Activated gamma-delta T cell (primary cell): Measurements from ENCODE around the gene CELF5.

Source experiments
- DNase-seq: peaks from one replicate; lab custom pipeline; 2025; lab: John Stamatoyannopoulos, UW
- total RNA-seq, 2 donors: gene quantifications; one replicate each; lab custom pipeline; 2026; lab: John Stamatoyannopoulos, UW

CELF5 gene
- total RNA-seq: 0.35 to 0.46 reads per million in 2 donors

GRCh38 chr19:3224346-3225168, at the start of gene CELF5:
Gene CELF5 (plus strand): TSS chr19:3224661. CDS start chr19:3224740, 79 bp downstream.
- DNase-seq: peak; percentile 49

DNA sequence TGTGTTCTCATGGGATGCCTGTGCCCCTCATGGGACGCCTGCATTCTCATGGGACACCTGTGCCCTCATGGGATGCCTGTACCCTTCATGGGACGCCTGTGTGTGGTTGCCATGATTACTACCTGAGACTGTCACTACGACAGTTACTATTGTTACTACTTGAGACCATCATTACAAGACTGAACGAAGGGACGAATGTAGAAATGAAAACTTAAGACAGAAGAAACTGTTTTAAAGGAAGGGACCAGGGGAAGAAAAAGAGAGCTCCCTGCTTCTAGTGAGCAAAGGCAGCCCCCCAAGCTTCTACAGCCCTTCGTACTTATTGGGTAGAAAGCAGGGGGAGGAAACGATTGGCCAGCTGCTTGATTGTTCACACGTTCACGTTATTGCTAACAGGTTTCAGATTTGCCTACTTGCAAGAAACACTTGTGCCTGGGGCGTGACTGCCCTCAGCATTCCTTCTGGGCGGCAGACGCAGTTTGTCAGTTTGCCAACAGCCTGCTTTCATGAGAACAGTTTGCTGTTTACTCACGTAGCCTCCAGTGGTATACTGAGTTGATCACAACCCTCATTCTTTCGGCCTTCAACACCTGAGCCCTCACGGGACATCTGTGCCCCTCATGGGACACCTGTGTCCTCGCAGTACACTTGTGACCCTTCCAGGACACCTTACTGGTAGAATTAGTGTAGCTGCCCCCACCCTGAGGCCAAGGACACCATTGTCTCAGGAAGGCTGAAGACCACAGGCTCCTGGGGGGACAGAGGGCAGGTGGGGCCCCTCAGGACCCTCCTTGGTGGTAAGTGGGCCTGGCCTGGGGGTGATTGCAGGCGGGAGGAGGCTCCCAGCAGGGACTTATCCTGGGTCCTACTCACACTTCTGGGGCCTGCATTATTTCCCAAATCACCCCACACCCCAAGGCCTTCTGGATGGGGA, 48.4 kb upstream of the CELF5 start:
- no peak for DNase-seq

DNA sequence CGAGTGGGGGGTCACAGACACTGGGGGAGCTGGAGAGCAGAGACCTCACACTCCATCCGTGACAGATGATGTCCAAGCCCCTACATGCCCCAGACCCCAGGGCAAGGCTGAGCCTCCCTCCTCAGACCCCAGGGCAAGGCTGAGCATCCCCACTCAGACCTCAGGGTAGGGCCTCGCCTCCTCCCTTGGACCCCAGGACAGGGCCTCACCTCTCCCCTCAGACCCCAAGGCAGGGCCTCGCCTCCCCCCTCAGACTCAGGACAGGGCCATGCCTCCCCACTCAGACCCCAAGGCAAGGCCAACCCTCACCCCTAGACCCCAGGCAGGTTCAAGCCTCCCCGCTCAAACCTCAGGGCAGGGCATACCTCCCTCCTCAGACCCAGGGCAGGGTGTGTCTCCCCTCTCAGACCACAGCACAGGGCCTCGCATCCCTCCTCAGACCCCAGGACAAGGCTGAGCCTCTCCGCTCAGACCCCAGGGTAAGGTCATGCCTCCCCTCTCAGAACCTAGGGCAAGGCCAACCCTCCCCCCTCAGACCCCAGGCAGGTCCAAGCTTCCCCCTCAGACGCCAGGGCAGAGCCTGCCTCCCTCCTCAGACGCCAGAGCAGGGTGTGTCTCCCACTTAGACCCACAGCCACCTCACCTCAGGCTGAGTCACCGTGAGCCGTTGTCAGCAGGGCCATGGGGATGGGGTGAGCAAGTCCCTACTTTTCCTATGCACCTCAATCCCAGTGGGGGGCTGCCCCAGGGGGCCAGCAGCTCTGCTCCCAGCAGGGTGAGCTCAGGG, 47.6 kb upstream of the CELF5 start:
- peak; percentile 42 for DNase-seq

- DNase-seq: peak; percentile 49
Observed at GRCh38 chr19:3178377-3178972, 46.0 kb upstream of the CELF5 start, which contains the start of gene S1PR4. Gene S1PR4 (plus strand): TSS chr19:3178769. CDS start chr19:3178793, 24 bp downstream.

GRCh38 chr19:3178973-3179738, 45.3 kb upstream of the CELF5 start:
- no peak for DNase-seq

DNA sequence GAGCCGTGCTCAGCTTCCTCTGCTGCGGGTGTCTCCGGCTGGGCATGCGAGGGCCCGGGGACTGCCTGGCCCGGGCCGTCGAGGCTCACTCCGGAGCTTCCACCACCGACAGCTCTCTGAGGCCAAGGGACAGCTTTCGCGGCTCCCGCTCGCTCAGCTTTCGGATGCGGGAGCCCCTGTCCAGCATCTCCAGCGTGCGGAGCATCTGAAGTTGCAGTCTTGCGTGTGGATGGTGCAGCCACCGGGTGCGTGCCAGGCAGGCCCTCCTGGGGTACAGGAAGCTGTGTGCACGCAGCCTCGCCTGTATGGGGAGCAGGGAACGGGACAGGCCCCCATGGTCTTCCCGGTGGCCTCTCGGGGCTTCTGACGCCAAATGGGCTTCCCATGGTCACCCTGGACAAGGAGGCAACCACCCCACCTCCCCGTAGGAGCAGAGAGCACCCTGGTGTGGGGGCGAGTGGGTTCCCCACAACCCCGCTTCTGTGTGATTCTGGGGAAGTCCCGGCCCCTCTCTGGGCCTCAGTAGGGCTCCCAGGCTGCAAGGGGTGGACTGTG, 44.6 kb upstream of the CELF5 start:
- no peak for DNase-seq

GRCh38 chr19:3183721-3184641, 40.5 kb upstream of the CELF5 start:
- DNase-seq: no peak

DNA sequence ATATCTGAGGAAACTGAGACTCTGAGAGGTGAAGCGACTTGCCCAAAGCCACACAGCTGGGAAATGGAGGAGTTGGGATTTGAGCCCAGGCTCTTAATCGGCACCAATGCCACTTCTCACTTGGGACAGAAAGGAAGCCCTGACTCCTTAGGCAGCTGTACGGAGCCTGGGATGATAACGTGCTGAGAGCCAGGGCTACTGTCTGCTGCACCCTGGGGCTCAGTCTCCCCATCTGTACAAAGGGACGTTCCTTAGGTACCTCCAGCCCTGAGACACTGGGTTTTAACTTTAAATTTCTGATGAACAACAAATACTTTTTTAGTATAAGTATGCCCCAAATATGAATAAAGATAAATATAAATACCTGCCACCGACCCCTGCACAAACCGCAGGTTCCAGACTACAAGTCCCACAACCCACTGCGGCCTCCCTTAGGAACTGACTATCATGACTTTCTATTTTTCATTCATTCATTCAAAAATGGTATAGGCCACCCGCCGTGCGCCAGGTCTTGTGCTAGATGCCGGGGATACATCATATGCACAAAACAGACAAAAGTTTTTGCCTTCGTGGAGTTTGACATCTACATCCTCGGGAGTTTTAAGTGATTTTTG, 39.5 kb upstream of the CELF5 start:
- no peak for DNase-seq

DNA sequence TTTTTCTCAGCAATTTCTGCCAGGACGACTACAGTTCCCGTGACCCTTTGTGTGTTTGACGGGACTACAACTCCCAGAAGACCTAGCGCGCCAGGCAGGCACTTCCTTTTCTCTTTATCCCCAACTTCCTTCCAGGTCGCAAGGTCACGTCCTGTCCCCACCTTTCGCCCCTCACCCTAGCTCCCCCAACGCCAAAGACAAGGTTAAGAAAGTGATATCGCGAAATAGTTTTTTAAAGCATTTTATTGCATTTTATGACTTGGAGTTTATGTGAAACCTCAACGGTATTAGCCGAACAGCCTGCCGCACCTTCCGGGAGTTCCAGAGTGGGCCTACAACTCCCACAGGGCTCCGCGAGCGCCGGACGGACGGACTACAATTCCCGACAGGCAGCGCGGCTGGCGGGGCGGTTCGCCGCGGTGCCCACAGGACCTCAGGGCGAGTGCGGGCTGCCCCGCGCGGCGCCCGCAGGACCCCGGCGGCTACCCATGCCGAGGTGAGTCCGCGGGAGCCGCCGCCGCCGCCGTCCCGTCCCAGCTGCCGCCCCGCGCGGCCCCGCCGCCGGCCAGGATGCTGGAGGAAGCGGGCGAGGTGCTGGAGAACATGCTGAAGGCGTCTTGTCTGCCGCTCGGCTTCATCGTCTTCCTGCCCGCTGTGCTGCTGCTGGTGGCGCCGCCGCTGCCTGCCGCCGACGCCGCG, 38.9 kb upstream of the CELF5 start, which contains the start of gene NCLN:
TSS of gene NCLN (plus strand) at position 470 of the 699 bp plus-strand sequence. CDS start at position 571, 101 bp downstream.
- peak; percentile 91 for DNase-seq

GRCh38 chr19:3186160-3186688, 38.2 kb upstream of the CELF5 start:
- DNase-seq: no peak

- no peak for DNase-seq
Observed at GRCh38 chr19:3186891-3187661, 37.4 kb upstream of the CELF5 start.

DNA sequence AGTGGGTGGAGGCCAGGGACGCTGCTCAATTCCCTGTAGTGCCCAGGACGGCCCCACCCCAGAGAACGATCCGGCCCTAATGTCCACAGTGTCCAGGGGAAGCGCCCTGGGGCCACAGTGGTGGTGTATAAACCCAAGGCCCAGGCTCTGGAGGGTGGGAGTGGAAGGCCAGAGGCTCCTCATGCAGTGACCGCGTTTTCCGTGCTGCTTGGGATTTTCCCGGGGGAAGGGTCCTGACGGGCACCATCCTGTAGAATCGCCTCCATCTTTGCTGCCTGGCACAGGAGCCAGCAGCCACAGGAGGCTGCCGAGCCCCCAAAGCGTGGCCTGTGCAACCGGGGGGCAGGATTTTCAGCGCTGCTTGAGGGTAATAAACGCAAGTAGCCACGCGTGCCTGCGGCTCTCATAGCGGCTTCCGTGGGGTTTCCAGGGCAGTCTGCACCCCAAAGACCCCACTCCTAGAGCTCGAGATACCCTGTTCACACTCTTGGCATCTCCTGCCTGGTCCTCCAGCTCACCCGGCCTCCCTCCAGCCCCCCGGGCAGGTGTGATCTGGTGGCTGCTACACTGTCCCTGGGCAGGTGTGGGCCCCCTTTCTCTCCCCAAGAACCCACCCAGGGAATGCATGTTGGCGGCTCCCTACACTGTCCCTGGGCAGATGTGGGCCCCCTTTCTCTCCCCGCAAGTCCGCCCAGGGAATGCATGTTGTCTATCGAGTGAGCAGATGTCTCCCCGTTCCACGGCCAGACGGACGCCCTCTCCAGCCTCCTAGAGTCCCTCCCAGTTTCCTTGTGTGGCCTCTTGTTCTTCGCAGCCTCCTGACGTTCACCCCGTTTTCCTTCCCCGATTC, 36.6 kb upstream of the CELF5 start:
- no peak for DNase-seq

- DNase-seq: no peak
Observed at GRCh38 chr19:3188627-3189596, 35.5 kb upstream of the CELF5 start.

DNA sequence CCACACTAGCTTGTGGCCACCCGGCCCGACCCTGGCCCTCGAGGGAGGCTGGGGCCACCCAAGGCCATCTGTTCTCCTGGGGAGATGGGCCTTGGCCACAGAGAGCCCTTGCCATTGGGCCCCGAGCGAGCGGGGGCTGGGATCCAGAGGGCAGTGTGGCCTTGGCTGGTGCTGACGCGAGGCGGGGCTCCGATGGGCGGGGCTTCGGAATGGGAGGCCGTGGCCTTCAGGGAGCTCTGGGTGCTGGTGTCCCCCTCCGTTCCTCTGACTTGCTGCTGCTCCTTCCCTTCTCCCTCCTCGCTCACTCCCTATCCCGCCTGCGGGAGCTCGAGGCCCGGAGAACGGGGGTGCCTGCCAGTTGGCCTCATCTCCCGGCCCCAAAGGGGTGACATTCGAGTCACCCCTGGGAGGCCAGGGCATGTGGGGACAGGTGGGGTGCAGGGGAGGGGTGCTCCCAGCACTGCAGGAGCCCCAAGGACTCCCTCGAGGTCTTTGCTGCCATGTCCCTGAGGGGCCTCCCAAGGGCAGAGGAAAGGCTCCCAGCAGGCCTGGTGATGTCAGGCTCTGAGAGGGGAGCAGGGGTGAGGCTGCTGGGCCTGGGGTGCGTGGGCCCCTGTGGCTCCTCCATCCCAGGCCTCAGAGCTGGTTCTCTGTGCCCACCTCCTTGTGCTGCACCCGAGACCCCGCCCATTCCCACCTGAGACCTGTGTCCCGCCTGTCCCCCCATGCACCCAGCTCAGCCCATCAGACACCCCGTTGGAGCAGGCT, 34.6 kb upstream of the CELF5 start:
- DNase-seq: no peak
